Activated T-cell treated with anti-CD3 and anti-CD28 coated beads for 1 hour (primary cell): Measurements from ENCODE around the gene PTPRN2.
"Not testable (repeated sequence)": the region's sequence is repeated elsewhere in the genome, so short reads cannot be mapped to it uniquely, and the experiment has no call there.

Source experiments
- DNase-seq: peaks from one replicate; pipeline ENCODE4 v3.0.0-alpha.2; 2020; ENCODE audit warnings: low read depth

Gene PTPRN2

DNA sequence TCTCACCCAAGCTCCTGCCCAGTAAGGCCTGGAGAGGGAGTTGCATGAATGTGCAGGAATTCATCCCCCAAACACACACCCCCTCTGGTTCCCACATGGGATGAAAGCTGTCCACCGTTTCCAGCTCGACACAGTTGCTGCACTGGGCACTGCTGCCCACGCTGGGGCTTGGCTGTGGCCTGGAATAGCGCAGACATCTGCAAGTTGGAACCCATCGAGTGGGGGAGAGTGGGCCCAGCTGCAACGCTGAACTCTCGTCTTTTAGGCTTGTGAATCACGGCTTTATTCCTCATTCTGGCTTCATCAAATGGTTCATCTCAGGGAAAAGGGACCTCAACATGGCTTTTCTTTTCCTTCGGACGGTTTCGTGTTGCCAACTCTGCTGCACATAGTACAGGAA is 986.1 kb downstream of the PTPRN2 start:
- DNase-seq, result no peak

DNA sequence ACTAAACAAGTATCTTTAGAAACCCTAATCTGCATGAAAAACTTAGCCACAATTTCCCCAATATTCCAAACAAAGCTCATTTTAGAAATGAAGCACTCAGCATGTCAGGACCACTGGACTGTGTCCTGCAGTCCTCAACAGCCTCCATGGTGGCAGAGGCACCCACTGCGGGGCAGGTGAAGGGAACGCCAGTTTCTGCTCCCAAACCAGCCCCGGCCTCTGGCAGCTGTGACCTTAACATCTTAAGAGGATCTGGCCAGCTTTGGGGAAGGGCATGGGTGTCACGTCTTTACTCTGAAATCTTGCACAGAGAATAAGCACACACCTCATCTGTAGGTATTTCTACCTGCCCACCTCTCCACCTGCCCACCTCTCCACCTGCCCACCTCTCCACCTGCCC is 988.1 kb downstream of the PTPRN2 start:
- no peak for DNase-seq

DNA sequence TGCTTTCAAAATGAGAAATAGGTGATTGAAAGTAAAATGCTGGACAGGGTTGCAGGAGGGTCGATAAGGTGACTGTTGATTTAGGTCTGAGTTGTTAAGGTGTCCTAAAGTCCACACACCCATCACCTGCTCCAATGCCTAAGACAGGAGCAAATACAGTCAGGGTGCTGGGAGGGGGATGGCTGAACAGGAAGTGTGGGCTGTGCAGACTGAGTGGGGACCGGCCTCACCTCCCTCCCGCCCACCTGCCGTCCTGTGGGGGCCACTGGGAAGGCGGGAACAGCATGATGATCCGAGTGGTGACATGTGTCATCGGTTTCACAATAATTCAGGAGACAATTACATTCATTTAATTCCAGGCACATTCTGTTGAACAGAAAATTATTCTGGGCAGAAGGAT is 990.1 kb downstream of the PTPRN2 start:
- no peak for DNase-seq

DNA sequence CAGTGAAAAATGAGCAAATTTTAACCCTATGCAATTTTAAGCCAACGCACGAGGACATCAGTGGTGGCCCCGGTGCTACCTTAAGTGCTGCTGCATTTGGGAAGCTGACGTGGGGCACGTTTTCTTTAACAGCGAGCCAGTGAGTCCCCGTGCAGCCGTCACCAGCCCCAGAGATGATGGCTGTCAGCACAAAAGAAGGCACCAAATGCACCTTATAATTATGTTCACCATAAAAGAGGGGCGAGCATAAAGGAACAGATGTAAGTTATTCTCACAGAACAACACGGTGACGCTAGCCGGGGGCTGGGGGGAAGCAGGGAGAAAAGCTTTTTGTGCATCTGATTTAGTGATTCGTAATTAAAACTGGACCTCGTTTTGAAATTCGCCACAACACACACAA is 990.7 kb downstream of the PTPRN2 start:
- DNase-seq, result no peak

DNA sequence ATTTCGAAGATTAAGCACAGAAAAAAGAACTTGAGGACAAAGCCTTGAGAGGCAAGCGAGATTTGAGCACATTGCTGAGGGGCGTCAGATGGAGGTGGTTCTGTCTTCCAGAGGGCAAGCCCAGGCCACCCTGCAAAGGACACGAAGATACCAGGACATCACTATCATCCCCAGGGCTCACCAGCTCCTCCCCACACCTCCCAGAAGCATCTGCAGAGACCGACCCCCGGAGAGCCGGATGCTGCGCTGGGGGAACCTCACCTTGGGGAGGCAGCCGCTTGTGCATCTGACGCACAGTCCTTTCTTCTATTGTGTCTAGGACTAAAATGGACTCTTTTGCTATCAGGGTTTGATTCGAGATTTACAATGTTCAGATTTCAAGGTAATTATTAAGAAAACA is 991.2 kb downstream of the PTPRN2 start:
- DNase-seq, result no peak

DNA sequence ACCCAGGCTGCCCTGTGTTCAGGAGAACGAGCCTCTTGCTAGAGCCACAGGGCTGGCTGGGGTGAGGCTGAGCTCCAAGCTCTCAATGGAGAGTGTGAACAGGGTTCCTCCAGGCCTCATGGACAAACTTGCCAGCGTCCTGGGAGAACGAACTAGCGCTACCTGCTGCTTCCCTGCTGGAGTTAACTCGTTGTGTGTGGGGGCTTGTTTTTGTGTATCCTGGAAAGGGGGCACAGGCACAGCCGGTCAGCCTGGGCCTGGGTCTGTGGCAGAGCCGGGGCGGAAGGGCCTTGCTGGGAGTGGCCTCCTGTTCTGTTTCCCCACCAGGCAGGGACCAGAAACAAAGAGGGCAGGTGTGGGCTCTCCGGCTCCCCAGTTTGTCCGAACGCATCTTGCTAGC is 991.6 kb downstream of the PTPRN2 start:
- no peak for DNase-seq

DNA sequence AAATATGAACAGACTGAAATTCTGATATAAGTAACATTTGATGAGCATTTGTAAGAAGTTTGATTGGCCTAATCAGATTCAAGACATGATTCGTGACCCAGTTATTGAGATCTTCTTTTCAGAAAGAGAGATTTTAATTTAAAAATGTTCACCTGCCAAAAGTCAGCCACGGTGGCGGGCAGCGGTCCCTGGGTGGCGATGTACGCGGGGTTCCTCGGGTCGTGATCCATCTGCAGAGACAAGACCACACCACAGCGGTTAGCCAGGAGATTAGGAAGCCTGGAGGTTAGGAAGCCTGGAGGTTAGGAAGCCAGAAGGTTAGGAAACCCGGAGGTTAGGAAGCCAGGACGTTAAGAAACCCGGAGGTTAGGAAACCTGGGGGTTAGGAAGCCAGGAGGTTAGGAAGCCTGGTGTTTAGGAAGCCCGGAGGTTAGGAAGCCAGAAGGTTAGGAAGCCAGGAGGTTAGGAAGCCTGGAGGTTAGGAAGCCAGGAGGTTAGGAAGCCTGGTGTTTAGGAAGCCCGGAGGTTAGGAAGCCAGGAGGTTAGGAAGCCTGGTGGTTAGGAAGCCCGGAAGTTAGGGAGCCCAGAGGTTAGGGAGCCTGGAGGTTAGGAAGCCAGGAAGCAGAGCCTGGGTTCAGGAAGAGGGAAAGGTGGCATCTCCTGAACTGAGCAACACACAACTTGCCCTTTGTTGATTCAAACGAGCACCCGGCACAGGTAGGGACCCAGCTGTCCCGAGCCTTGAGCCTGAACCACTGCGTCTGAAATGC is 992.4 kb downstream of the PTPRN2 start:
- DNase-seq, result no peak

DNA sequence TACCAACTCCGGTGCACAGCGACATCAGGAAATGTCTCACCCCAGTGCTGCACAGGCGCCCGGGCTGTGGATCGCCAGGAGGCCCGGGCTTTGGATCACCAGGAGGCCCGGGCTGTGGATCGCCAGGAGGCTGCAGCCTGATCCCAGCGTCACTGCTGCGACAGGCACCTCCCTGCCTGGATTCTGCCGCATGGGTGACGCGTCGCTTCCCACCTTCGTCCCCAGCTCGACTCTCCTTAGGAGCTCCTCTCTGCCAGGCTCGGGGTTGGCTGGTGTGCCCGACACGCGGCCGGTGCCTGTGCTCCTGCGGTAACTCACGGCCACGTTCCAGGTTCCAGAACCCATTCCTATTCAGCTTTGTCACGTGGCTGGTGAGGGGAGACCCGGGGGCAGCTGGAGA is 993.3 kb downstream of the PTPRN2 start:
- DNase-seq, result no peak

DNA sequence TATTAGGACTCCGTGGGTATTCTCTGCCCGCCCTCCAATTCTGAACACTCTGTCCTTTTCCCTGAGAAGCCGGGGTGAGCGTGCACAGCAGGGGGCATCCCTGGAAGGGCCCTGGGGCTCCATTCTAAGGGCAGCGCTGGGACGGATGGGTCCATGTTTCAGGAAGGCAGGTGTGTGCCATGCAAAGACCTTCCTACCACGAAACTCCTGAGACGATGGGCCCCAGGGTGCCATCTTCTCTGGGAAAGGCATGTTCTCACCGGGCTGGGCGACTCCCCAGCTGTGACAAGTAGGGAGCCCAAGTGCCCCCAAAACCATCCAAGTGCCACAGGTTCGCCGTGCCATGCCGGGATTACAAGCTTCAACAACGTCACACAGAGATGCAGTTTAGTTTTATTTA is 994.1 kb downstream of the PTPRN2 start:
- DNase-seq, result no peak

DNA sequence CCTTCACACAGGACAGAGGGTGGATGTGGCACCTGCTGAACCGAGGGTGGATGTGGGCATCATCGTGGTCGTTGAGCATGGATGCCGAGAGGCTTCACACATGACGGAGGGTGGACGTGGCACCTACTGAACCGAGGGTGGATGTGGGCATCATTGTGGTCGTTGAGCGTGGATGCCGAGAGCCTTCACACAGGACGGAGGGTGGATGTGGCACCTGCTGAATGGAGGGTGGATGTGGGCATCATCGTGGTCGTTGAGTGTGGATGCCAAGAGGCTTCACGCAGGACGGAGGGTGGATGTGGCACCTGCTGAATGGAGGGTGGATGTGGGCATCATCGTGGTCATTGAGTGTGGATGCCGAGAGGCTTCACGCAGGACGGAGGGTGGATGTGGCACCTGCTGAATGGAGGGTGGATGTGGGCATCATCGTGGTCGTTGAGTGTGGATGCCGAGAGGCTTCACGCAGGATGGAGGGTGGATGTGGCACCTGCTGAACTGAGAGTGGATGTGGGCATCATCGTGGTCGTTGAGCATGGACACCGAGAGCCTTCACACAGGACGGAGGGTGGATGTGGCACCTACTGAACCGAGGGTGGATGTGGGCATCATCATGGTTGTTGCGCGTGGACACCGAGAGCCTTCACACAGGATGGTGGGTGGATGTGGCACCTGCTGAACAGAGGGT is 994.8 kb downstream of the PTPRN2 start:
- not testable (repeated sequence) for DNase-seq

DNA sequence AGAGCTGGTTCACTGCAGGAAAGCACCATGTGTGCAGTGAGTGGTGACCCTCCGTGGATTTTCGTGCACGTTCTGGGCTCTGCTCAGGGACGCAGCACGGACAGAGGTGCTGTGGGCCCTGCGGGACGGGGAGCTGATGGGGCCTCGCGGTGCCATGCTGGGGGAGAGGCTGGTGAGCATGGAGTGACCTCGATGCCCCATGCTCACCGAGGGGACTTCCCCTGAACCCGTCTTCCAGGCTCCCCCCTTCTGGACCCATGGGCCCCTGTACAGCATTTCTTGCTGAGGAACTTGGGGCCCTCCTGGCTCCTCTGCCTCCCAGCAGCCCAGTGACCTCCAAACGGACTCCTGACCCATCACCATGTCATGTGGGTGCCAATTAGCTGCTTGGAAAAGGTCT is 997.1 kb downstream of the PTPRN2 start:
- no peak for DNase-seq

DNA sequence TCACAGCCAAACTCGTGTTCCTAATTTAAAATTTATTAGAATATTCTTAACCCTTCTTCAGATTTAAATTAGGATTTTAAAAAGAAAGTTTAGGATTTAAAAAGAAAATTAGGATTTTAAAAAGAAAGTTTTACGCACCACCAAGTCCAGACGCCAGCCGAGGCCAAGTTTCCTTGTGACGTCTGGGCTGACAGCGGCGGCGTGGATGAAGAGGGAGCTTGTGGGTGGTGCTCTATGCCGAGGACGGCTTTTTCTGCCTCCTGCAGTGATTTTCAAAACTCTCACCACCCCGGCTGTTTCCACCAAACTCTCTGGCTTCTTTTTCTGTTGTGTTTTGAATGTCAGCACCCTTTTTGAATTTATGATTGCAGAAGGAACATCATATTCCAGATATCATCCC is 997.9 kb downstream of the PTPRN2 start:
- no peak for DNase-seq

DNA sequence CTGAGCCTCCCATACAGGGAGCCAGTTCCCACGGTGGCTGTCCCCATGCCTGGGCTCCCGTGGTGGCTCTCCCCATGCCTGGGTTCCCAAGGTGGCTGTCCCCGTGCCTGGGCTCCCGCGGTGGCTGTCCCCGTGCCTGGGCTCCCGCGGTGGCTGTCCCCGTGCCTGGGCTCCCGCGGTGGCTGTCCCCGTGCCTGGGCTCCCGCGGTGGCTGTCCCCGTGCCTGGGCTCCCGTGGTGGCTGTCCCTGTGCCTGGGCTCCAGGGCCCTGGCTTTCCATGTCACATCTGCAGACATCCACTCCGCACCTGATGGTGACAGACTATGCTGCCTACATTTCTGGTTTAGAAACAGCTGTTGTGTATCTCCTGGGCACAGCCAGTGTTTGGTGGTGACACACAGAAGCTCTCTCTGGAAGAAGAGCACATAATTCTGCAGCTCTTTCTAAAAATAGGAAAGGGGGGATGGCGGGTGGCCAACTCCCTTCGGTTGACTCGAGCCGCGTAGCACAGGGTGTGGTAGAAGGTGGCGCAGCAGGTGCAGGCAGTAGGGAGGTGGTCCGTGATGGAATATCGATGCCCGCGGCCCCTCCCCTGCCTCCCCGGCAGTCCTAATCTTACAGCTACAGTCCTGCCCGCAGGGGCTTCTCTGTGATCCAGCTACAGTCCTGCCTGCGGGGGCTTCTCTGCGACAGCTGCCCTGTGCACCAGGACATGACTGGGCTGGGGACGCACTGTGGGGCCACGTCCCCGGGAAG is 999.6 kb downstream of the PTPRN2 start:
- DNase-seq, result no peak

DNA sequence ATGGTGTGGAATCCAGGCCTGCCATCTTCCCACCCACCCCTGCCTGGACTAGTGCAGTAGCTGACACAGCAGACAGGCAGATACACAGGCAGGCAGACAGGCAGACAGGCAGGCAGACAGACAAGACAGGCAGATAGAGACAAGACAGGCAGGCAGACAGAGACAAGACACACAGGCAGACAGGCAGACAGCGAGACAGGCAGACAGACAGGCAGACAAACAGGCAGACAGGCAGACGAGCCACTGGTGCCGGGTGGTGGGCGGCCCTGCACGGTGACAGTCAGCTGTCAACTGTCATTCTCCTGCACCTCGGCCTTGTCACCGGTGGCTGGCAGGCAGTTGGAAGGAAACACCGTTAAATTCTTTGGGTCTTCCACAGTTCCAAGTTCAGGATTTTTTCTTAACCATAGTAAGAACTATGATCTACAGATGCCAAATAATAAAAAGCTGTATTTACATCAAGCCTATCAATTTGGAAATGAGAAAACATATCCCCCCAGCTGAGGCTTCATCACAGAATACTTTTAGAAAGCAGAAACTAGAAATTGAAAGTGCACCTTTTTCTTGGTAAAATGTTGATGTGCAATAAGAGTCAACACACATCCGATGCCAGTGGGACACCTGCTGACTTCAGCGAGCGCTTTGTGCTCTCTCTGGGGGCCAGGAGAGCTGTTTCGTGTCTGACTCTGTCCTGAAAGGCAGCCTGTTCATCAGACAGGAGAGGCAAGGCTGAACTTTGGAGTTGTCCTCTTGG is 1000.4 kb downstream of the PTPRN2 start:
- no peak for DNase-seq

DNA sequence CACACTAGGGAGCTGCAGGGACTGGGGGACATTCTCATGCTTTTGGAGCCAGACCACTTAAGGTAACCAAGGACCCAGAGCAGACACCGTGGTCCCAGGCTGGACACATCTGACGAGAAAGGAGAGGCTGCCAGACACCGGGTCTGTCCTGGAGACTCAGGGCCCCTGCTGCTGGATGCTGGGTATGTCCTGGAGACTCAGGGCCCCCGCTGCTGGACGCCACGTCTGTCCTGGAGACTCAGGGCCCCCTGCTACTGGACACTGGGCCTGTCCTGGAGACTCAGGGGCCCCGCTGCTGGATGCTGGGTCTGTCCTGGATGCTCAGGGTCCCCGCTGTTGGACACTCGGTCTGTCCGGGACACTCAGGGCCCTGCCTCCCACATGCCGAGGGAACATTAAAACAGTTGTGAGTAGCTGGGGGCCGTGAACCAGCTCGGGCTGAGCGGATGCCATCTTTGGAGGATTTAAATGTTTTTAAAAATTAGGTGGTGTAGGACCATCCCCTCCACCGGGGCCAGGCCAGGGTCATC is 1001.1 kb downstream of the PTPRN2 start:
- no peak for DNase-seq

DNA sequence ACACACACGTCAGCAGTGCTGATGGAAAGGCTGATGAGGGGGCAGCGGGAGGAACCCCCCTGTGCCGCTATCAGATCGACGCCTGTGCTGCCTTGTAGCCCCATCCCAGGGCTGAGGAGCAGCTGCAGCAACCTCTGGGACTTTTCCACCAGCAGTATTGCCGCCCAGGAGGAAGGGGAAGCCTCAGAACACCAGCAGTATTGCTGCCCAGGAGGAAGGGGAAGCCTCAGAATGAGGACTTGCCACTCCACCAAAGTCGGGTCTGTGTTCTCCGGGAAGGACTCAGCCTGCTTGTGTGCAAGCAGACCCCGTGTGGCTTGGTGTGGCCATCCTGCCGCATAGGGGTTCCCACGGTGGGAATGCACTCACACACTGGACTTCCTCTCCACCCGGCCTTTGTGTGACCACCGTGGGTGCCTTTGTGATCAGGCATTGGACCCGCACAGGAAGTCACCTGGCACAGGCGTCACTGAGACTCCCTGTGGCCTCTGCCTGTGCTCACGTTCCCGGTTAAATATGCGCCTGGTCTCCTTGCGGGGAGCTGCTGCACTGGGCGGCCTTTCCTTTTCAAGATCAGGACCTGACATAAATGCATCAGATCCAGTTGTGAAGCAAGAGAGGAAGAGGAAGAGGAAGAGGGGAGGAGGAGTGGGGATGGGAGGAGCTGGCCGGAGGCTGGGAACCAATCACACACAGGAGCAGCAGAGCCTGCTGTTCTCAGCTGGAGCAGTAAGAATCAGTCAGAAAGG is 1002.3 kb downstream of the PTPRN2 start:
- DNase-seq, result no peak

DNA sequence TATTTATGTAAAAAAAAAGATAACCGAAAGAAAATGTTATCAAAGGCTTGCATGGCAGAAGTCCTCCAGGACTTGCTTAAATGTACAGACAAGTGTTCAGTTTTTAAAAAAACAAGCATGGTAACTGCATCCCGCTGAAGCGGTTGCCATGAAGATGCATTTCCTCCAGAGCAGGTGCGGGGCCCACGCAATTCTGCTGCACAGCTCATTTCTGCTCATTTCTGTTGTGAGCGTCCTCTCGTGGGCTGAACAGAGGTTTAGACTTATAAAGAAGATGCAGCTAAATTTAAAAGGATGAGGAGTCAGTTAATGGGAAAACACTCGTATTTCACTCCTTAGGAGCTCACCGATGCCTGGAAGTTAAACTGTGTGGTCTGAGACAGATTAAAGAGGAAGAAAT is 1003.2 kb downstream of the PTPRN2 start:
- no peak for DNase-seq

DNA sequence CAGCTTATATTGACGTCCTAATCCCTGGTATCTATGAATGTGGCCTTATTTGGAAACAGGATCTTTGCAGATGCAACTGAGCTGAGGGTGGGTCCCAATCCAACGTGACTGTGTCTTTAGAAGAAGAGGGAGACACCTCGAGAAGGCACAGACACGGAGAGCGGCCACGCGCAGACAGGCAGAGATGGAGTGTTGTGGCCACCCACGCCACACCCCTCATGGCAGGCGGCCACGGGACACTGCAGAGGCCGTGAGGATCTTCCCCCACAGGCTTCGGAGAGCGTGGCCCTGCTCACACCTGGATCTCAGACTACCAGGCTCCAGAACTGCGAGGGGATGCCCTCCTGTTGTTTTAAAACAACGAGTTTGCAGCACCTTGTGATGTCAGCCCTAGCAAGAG is 1005.9 kb downstream of the PTPRN2 start:
- DNase-seq, result no peak

DNA sequence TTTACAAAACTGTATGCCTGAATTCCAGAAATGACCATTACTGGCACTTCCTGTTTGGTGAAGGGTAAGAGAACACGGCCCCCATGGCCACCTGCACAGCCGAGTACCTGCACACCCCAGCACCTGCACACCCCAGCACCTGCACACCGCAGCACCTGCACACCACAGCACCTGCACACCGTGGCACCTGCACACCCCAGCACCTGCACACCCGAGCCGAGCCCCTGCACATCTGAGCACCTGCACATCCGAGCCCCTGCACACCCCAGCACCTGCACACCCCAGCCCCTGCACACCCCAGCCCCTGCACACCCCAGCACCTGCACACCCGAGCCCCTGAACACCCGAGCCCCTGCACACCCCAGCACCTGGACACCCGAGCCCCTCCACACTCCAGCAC is 1007.3 kb downstream of the PTPRN2 start:
- no peak for DNase-seq

DNA sequence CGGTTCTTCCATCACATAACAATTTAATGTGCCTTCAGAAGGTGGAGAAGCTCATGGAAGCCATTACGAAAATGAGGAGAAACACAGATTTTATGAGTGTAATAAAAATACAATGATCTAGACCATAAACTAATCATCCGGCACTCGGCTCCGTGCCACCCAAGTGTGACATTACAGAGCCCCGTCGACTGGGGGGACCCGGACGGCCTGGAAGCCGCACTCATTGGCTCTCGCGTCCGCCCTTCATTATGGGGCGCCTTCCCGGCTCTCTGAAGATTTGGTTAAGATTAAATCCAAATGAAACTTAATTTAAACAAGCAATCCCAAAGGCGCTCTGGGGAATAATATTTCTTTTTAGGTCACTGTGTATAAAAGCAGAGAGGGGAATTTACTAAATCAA is 1008.2 kb downstream of the PTPRN2 start:
- no peak for DNase-seq

DNA sequence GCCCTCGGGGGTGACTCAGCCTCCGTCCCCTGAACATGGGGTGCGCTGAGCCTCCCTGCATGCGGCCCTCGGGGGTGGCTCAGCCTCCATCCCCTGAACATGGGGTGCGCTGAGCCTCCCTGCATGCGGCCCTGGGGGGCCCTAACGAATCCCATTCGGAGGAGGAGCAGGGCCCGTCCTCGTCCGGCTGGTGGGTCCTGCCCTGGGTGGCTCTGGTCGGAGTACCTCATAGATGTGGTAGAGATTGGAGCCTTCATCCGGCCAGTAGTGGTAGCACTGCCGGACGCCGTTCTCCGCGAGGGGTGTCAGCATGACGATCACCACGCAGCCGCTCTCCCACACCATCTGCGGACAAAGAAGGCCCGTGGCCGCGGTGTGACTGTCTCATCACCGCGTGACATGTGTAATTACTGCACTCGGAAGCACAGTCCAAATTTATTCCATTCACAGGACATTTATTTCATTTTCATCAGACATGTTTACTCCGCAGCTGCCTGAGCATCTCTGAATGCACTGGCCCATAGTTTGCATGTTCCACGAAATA is 1009.8 kb downstream of the PTPRN2 start:
- no peak for DNase-seq
